K562 (cell line): ENCODE results near the gene KCNN3. TPM values are rescaled to one million over a fixed set of nuclear protein-coding genes. Genes with fewer than 3 reads are reported as not detected.

Experiments used
- ATAC-seq: fragments of 200-7000 bp; cut with Tn5 transposase; 3 replicates; pipeline ENCODE4 v1.9.1; 2020; ENCODE audit warnings: moderate library complexity
- BruUV-seq: library from RNA; stranded (reverse); fragments of 400-500 nt; replicated peaks from 2 replicates; lab custom pipeline; 2021; lab: Mats Ljungman, UMichigan
- CTCF ChIA-PET: fragments of 300-600 bp; formaldehyde crosslinking; extraction: SDS; loops from one replicate; lab custom pipeline; 2021; ENCODE audit warnings: low intra/inter-chr PET ratio; lab: Yijun Ruan, JAX
- POLR2A ChIA-PET: fragments of 300-600, 350-650 bp; sonication (Branson Sonifier 250); formaldehyde crosslinking; extraction: SDS; loops from one replicate; lab custom pipeline; 2021; ENCODE audit warnings: antibody characterized with exemption, inconsistent platforms; lab: Yijun Ruan, JAX
- DNase-seq, 4 experiments: peaks; one replicate each; pipeline versions ENCODE4 v3.0.0 to v3.0.0-alpha.2; 2011 to 2018; ENCODE audit warnings: low spot score in 3 of 4, mixed read lengths in 3 of 4; ENCODE audit errors: extremely low read depth in 1 of 4
- FAIRE-seq: peaks from 2 replicates; lab custom pipeline; 2011; peaks lifted over from hg19 to GRCh38; lab: Jason Lieb, UNC
- H2AFZ ChIP-seq: 2 replicates; pipeline ENCODE4 v1.6.0; 2011; ENCODE audit warnings: low read depth, low read length, control low read depth, inconsistent platforms
- H3K27ac ChIP-seq: fragments of 200-600 bp; 3 replicates; pipeline ENCODE4 v1.8.0; 2011; ENCODE audit warnings: low read depth, mild to moderate bottlenecking, control low read depth, inconsistent platforms, low read length, moderate library complexity, mixed read lengths; ENCODE audit errors: extremely low read depth
- H3K27me3 ChIP-seq, 2 experiments: fragments of 300-600 bp in 1 of 2; 2 replicates in 1 of 2; 3 replicates in 1 of 2; pipeline versions ENCODE4 v1.6.0 to v1.8.0; 2011; ENCODE audit warnings: inconsistent platforms in 2 of 2, low read length in 2 of 2, mild to moderate bottlenecking in 1 of 2, mixed read lengths in 1 of 2, moderate library complexity in 1 of 2; ENCODE audit not compliant: control insufficient read depth in 2 of 2, insufficient read depth in 2 of 2
- H3K36me3 ChIP-seq: fragments of 300-600 bp; 3 replicates; pipeline ENCODE4 v1.8.0; 2011; ENCODE audit warnings: mild to moderate bottlenecking, low read length, inconsistent platforms; ENCODE audit not compliant: control insufficient read depth, insufficient read depth
- H3K4me1 ChIP-seq, 2 experiments: fragments of 200-600 bp in 1 of 2; replicated peaks in 1 of 2; 2 replicates in 1 of 2; 3 replicates in 1 of 2; pipeline versions ENCODE4 v1.5.1 to v1.8.0; 2011; ENCODE audit warnings: inconsistent platforms in 2 of 2, low read length in 2 of 2, mild to moderate bottlenecking in 1 of 2, mixed read lengths in 1 of 2, moderate library complexity in 1 of 2; ENCODE audit not compliant: control insufficient read depth in 2 of 2, insufficient read depth in 2 of 2
- H3K4me2 ChIP-seq: 2 replicates; pipeline ENCODE4 v1.6.1; 2011; ENCODE audit warnings: low read length, control low read depth, inconsistent platforms, mixed read lengths; ENCODE audit not compliant: insufficient read depth
- H3K4me3 ChIP-seq: fragments of 200-600 bp; sonication (generic), shearing (Covaris generic); 2 replicates; pipeline ENCODE4 v1.5.1; 2016; ENCODE audit warnings: control low read depth, inconsistent platforms
- H3K79me2 ChIP-seq: fragments of 200-600 bp; 3 replicates; pipeline ENCODE4 v1.8.0; 2011; ENCODE audit warnings: low read length, inconsistent platforms; ENCODE audit not compliant: control insufficient read depth, insufficient read depth
- H3K9ac ChIP-seq, 2 experiments: 2 replicates each; pipeline versions ENCODE4 v1.6.0 to v1.6.1; 2011; ENCODE audit warnings: low read depth in 2 of 2, low read length in 2 of 2, control low read depth in 1 of 2, inconsistent platforms in 1 of 2, mild to moderate bottlenecking in 1 of 2, mixed read lengths in 1 of 2; ENCODE audit not compliant: insufficient read depth in 1 of 2
- H3K9me1 ChIP-seq: one replicate; pipeline ENCODE4 v1.6.0; 2011; ENCODE audit warnings: inconsistent platforms, mild to moderate bottlenecking, low read length, moderate library complexity; ENCODE audit not compliant: control insufficient read depth, insufficient read depth
- H3K9me3 ChIP-seq: replicated peaks from 2 replicates; pipeline ENCODE4 v1.5.1; 2011; ENCODE audit warnings: low read depth, low read length, inconsistent platforms; ENCODE audit not compliant: control insufficient read depth, insufficient read depth
- H4K20me1 ChIP-seq: replicated peaks from 2 replicates; pipeline ENCODE4 v1.6.1; 2011; ENCODE audit warnings: low read length, inconsistent platforms, mixed read lengths; ENCODE audit not compliant: control insufficient read depth, insufficient read depth
- ATF3 ChIP-seq, 2 experiments: fragments of 450-650 bp in 1 of 2; sonication (generic) in 1 of 2; formaldehyde crosslinking in 1 of 2; IDR thresholded peaks in 1 of 2; conservative IDR thresholded peaks in 1 of 2; 2 replicates each; pipeline versions ENCODE4 v1.6.1 to v1.8.1; 2016 to 2023; ENCODE audit warnings: mild to moderate bottlenecking in 2 of 2, moderate library complexity in 2 of 2, inconsistent platforms in 1 of 2, missing genetic modification reagents in 1 of 2
- CBX1 ChIP-seq: sonication (generic); IDR thresholded peaks from 2 replicates; pipeline ENCODE4 v1.6.1; 2016; ENCODE audit warnings: antibody characterized with exemption, low read depth, mild to moderate bottlenecking
- HDGF ChIP-seq: fragments of 450-650 bp; IDR thresholded peaks from 2 replicates; pipeline ENCODE4 v1.6.1; 2016
- LCOR ChIP-seq: sonication (generic); formaldehyde crosslinking; IDR thresholded peaks from 2 replicates; pipeline ENCODE4 v1.8.0; 2022; ENCODE audit warnings: mild to moderate bottlenecking, missing genetic modification reagents
- MTF1 ChIP-seq: fragments of 250-450 bp; sonication (Bioruptor Pico); IDR thresholded peaks from 2 replicates; pipeline ENCODE4 v1.9.0; 2021; ENCODE audit warnings: moderate library complexity, mild to moderate bottlenecking, inconsistent platforms, borderline replicate concordance
- PHF20 ChIP-seq: fragments of 450-650 bp; IDR thresholded peaks from 2 replicates; pipeline ENCODE4 v1.6.1; 2018; ENCODE audit not compliant: partially characterized antibody
- POLR3G ChIP-seq: IDR thresholded peaks from 2 replicates; pipeline ENCODE4 v1.6.1; 2011; ENCODE audit not compliant: insufficient read length, insufficient replicate concordance; ENCODE audit errors: extremely low read depth
- PURB ChIP-seq: sonication (generic); formaldehyde crosslinking; IDR thresholded peaks from 2 replicates; pipeline ENCODE4 v1.9.0; 2021; ENCODE audit warnings: low read depth, mild to moderate bottlenecking, missing genetic modification reagents
- RBM14 ChIP-seq: fragments of 200-400 bp; formaldehyde crosslinking; IDR thresholded peaks from 2 replicates; pipeline ENCODE4 v1.6.1; 2018; ENCODE audit warnings: low read depth, mild to moderate bottlenecking, low read length, moderate library complexity, borderline replicate concordance; ENCODE audit not compliant: insufficient read depth
- RFX7 ChIP-seq: fragments of 250-450 bp; sonication (Bioruptor Pico); IDR thresholded peaks from 2 replicates; pipeline ENCODE4 v1.5.1; 2021; ENCODE audit warnings: mild to moderate bottlenecking
- SETDB1 ChIP-seq: IDR thresholded peaks from one replicate; pipeline ENCODE4 v1.6.1; 2012; ENCODE audit warnings: low read length, control low read depth, inconsistent platforms
- SMAD2 ChIP-seq: fragments of 150-350 bp; IDR thresholded peaks from 2 replicates; pipeline ENCODE4 v1.6.1; 2014; ENCODE audit warnings: low read depth, mild to moderate bottlenecking, low read length
- SMAD4 ChIP-seq: fragments of 250-450 bp; sonication (Bioruptor Pico); conservative IDR thresholded peaks from 2 replicates; pipeline ENCODE4 v1.8.0; 2021; ENCODE audit warnings: inconsistent platforms, mild to moderate bottlenecking, moderate library complexity
- TSC22D4 ChIP-seq: fragments of 450-650 bp; IDR thresholded peaks from 2 replicates; pipeline ENCODE4 v1.6.1; 2016; ENCODE audit warnings: missing genetic modification characterization, missing biosample characterization, control low read depth
- ZNF280B ChIP-seq: fragments of 250-450 bp; sonication (Bioruptor Pico); IDR thresholded peaks from 2 replicates; pipeline ENCODE4 v1.5.1; 2021; ENCODE audit warnings: mild to moderate bottlenecking
- ZNF766 ChIP-seq: fragments of 200-800 bp; sonication (Bioruptor generic); conservative IDR thresholded peaks from 2 replicates; pipeline ENCODE4 v1.6.1; 2016; ENCODE audit warnings: missing genetic modification characterization, missing compliant biosample characterization
- ZSCAN29 ChIP-seq: fragments of 450-650 bp; IDR thresholded peaks from 2 replicates; pipeline ENCODE4 v1.6.1; 2017
- whole genome bisulfite sequencing: fragments of 100-300 bp; shearing (Covaris generic); methylation state at CpG from one replicate; pipeline ENCODE4 v1.1.6; 2016; ENCODE audit warnings: low coverage, mixed read lengths; ENCODE audit not compliant: insufficient coverage; ENCODE audit errors: missing lambda C conversion rate; 5-methylcytosine and 5-hydroxymethylcytosine counted together
- in situ Hi-C: fragments of 300-500 bp; cut with MboI; formaldehyde crosslinking; loops from 4 replicates; pipeline ENCODE4 v1.15.0; 2018; ENCODE audit warnings: inconsistent platforms, mixed read lengths
- intact Hi-C: fragments of 100-400 bp; cut with micrococcal nuclease; formaldehyde crosslinking; loops from 2 replicates; pipeline ENCODE4 v1.14.2; 2022
- polyA plus RNA-seq, 8 experiments: library from polyadenylated mRNA; depleted of rRNA in 4 of 8; stranded (reverse) in 5 of 8; unstranded in 3 of 8; fragments of >200 nt; fragmentation: Nextera tagmentation in 2 of 8; fragmentation: Illumina TruSeq in 1 of 8; extraction: Ambion mirVana in 2 of 8; extraction: Trizol in 1 of 8; gene quantifications; 2 replicates each; pipeline versions ENCODE4 v1.2.1 to v1.2.3, GENCODE V29; 2011 to 2014; ENCODE audit warnings: inconsistent platforms in 1 of 8, missing spikeins in 1 of 8
- total RNA-seq, 7 experiments: library from RNA; depleted of rRNA in 6 of 7; stranded (reverse); fragments of >200 nt in 6 of 7; fragmentation: Illumina TruSeq in 2 of 7; extraction: Trizol in 2 of 7; gene quantifications; 2 replicates each; pipeline versions ENCODE4 v1.2.1 to v1.2.3, GENCODE V29; 2011 to 2021; ENCODE audit warnings: low replicate concordance in 1 of 7

KCNN3 gene
- total and polyA plus RNA-seq, 9 of the 15 experiments (the other 6 are each of a cell fraction or from before 2014, with no cell fraction given): 0.02 to 0.03 TPM; not detected in 7

- Histone ChIP-seq H3K9me3 (no peaks in the 10 kb centered on the region), H3K79me2 (no peaks in the 10 kb centered on the region), H4K20me1 (no peaks in the 10 kb centered on the region), H2AFZ (no peak overlapping the region), H3K4me1 (no peaks in the 10 kb centered on the region), H3K9ac (no peak overlapping the region), H3K4me3 (no peak overlapping the region), H3K4me2 (no peak overlapping the region), H3K27ac (no peak overlapping the region), H3K9me1 (no peaks in the 10 kb centered on the region), H3K36me3 (no peaks in the 10 kb centered on the region)
- ChIA-PET POLR2A (interaction anchor here (0.6 to 1.5 kb wide), 6 partner anchors 10 to 247 kb away, joined by 3 to 6 read pairs (median 3); no protein-coding TSS in a partner anchor), CTCF (no interaction called here)
- WGBS: 0% methylated on average over 2 of the region's 2 CpGs
- no TSS peak for BruUV-seq
- FAIRE-seq (no peak), DNase-seq (no peak), ATAC-seq (no peak)
- in situ Hi-C loops: no loop called here
- intact Hi-C loops: no loop called here
- TF ChIP-seq ATF3 (IDR thresholded peaks at IDR 0.05) (no peak), ATF3 (CRISPR knock-in tag; conservative IDR thresholded peaks at IDR 0.05) (no peak), TSC22D4 (no peak), SMAD2 (no peak), ZNF280B (no peak), SMAD4 (CRISPR knock-in tag) (no peak), LCOR (CRISPR knock-in tag) (no peak), RBM14 (no peak), CBX1 (no peak), POLR3G (no peak), PHF20 (no peak), ZSCAN29 (no peak), RFX7 (CRISPR knock-in tag) (no peak), HDGF (no peak), ZNF766 (no peak), MTF1 (no peak), SETDB1 (no peak), PURB (CRISPR knock-in tag) (no peak)
- TF ChIP-seq, all 486 proteins: peak for 0
- H3K27me3 ChIP-seq: peaks cover 3 to 11% of the 10 kb centered on the region in 2 experiments; a peak in 1 of 5 replicates
Measured at GRCh38 chr1:154663471-154664060, 206.5 kb downstream of the KCNN3 start.
